ENCODE measurements around the gene BAX.

Gene BAX

GRCh38 chr19:48933382-48933932 is 21.2 kb upstream of the BAX start, which contains the start of gene DHDH:
TSS of gene DHDH (plus strand) at chr19:48933699. CDS start at chr19:48933722, 23 bp downstream.
- DNase-seq: peak; percentile 42

GRCh38 chr19:48934837-48935236 is 19.8 kb upstream of the BAX start:
- DNase-seq: no peak

GRCh38 chr19:48935864-48936263 is 18.8 kb upstream of the BAX start:
- DNase-seq: no peak

- DNase-seq: no peak
These were observed 16.4 kb upstream of the BAX start for GRCh38 chr19:48938256-48938655.

- DNase-seq: no peak
These were observed 13.8 kb upstream of the BAX start for GRCh38 chr19:48940902-48941301.

GRCh38 chr19:48943081-48943480 is 11.6 kb upstream of the BAX start:
- DNase-seq: no peak

GRCh38 chr19:48945415-48945814 is 9.3 kb upstream of the BAX start:
- DNase-seq: no peak

GRCh38 chr19:48945817-48946216 is 8.9 kb upstream of the BAX start:
- no peak for DNase-seq

GRCh38 chr19:48946463-48947257 is 8.0 kb upstream of the BAX start:
- no peak for DNase-seq

GRCh38 chr19:48947258-48947542 is 7.5 kb upstream of the BAX start:
- DNase-seq: no peak

GRCh38 chr19:48950159-48950558 is 4.5 kb upstream of the BAX start:
- peak; percentile 85 for DNase-seq

GRCh38 chr19:48950830-48951519 is 3.7 kb upstream of the BAX start:
- DNase-seq: no peak

GRCh38 chr19:48953141-48953540 is 1.5 kb upstream of the BAX start:
- no peak for DNase-seq

GRCh38 chr19:48953990-48954594 is 583 bp upstream of the BAX start:
- DNase-seq: no peak

GRCh38 chr19:48955308-48955958 is 758 bp downstream of the BAX start:
- DNase-seq: no peak

GRCh38 chr19:48958006-48958405 is 3.3 kb downstream of the BAX start:
- no peak for DNase-seq

GRCh38 chr19:48959341-48960239 is 4.9 kb downstream of the BAX start:
- peak; percentile 83 for DNase-seq

GRCh38 chr19:48961051-48961649 is 6.5 kb downstream of the BAX start:
- peak; percentile 38 for DNase-seq

GRCh38 chr19:48961673-48962028 is 7.0 kb downstream of the BAX start:
- no peak for DNase-seq

- DNase-seq: peak; percentile 87
These were observed 7.6 kb downstream of the BAX start for GRCh38 chr19:48962029-48962848.

- DNase-seq: no peak
These were observed 8.1 kb downstream of the BAX start for GRCh38 chr19:48962849-48963165.

All from MV-4-11 (cell line).